HG02798 (cell line): ENCODE data around the gene RIPOR2.

Experiments
- ATAC-seq: cut with Tn5 transposase; IDR thresholded peaks from one replicate; pipeline ENCODE4 v1.9.1; 2021; ENCODE audit warnings: mild to moderate bottlenecking; ENCODE audit not compliant: unreplicated experiment, poor library complexity

Gene RIPOR2

GRCh38 chr6:24935366-24936152 lies at the start of gene RIPOR2:
RIPOR2 (minus strand) TSS chr6:24935960; CDS start chr6:24935898, 62 bp downstream.
- ATAC-seq: peak; percentile 32

GRCh38 chr6:24985323-24985722 lies 49.6 kb upstream of the RIPOR2 start:
- ATAC-seq: no peak

GRCh38 chr6:24982231-24982630 lies 46.5 kb upstream of the RIPOR2 start:
- no peak for ATAC-seq

GRCh38 chr6:24981386-24981760 lies 45.6 kb upstream of the RIPOR2 start:
- ATAC-seq: no peak

GRCh38 chr6:24980507-24981385 lies 45.0 kb upstream of the RIPOR2 start:
- no peak for ATAC-seq

GRCh38 chr6:24979176-24979575 lies 43.4 kb upstream of the RIPOR2 start:
- ATAC-seq: no peak

- ATAC-seq: peak; percentile 73
Observed at GRCh38 chr6:24974182-24975171, 38.7 kb upstream of the RIPOR2 start.

GRCh38 chr6:24972311-24972958 lies 36.7 kb upstream of the RIPOR2 start:
- ATAC-seq: no peak

- ATAC-seq: no peak
Observed at GRCh38 chr6:24971067-24971466, 35.3 kb upstream of the RIPOR2 start.

GRCh38 chr6:24969343-24969860 lies 33.6 kb upstream of the RIPOR2 start:
- no peak for ATAC-seq

- ATAC-seq: no peak
Observed at GRCh38 chr6:24968783-24969182, 33.0 kb upstream of the RIPOR2 start.

- no peak for ATAC-seq
Observed at GRCh38 chr6:24967211-24967610, 31.5 kb upstream of the RIPOR2 start.

- no peak for ATAC-seq
Observed at GRCh38 chr6:24966381-24966780, 30.6 kb upstream of the RIPOR2 start.

GRCh38 chr6:24963887-24964570 lies 28.3 kb upstream of the RIPOR2 start:
- no peak for ATAC-seq

- ATAC-seq: no peak
Observed at GRCh38 chr6:24963339-24963738, 27.6 kb upstream of the RIPOR2 start.

GRCh38 chr6:24961852-24962251 lies 26.1 kb upstream of the RIPOR2 start:
- ATAC-seq: no peak

GRCh38 chr6:24960991-24961475 lies 25.3 kb upstream of the RIPOR2 start:
- ATAC-seq: no peak

GRCh38 chr6:24959319-24959718 lies 23.6 kb upstream of the RIPOR2 start:
- ATAC-seq: no peak

GRCh38 chr6:24957199-24957598 lies 21.4 kb upstream of the RIPOR2 start:
- ATAC-seq: no peak
